H9 (cell line): Measurements from ENCODE around the gene MAP3K10. TPM values are rescaled to one million over a fixed set of nuclear protein-coding genes. Genes with fewer than 3 reads are reported as not detected.

Experiments used
- DNase-seq: peaks from one replicate; pipeline ENCODE4 v3.0.0-alpha.2; 2017
- H2AFZ ChIP-seq: one replicate; pipeline ENCODE4 v1.6.1; 2013; ENCODE audit warnings: mild to moderate bottlenecking, low read length, control low read depth, moderate library complexity
- H2AK5ac ChIP-seq: 2 replicates; pipeline ENCODE4 v1.6.1; 2013; ENCODE audit warnings: low read length, control low read depth, mixed read lengths; ENCODE audit not compliant: insufficient read length
- H2BK120ac ChIP-seq: one replicate; pipeline ENCODE4 v1.6.1; 2013; ENCODE audit warnings: low read depth, mild to moderate bottlenecking, low read length, control low read depth, inconsistent platforms; ENCODE audit not compliant: poor library complexity, severe bottlenecking
- H2BK12ac ChIP-seq: 2 replicates; pipeline ENCODE4 v1.6.1; 2013; ENCODE audit warnings: low read length, control low read depth, mixed read lengths, low read depth; ENCODE audit not compliant: insufficient read length
- H2BK15ac ChIP-seq: 2 replicates; pipeline ENCODE4 v1.6.1; 2013; ENCODE audit warnings: low read depth, low read length, control low read depth
- H2BK20ac ChIP-seq: one replicate; pipeline ENCODE4 v1.6.1; 2013; ENCODE audit warnings: low read depth, mild to moderate bottlenecking, low read length, control low read depth, inconsistent platforms; ENCODE audit not compliant: poor library complexity, severe bottlenecking
- H2BK5ac ChIP-seq: 2 replicates; pipeline ENCODE4 v1.6.1; 2013; ENCODE audit warnings: low read length, control low read depth, mixed read lengths; ENCODE audit not compliant: insufficient read length
- H3K14ac ChIP-seq: 2 replicates; pipeline ENCODE4 v1.6.1; 2013; ENCODE audit warnings: low read length, control low read depth; ENCODE audit not compliant: insufficient read depth
- H3K18ac ChIP-seq: 2 replicates; pipeline ENCODE4 v1.6.1; 2013; ENCODE audit warnings: low read depth, mild to moderate bottlenecking, mixed read lengths, low read length, control low read depth; ENCODE audit not compliant: insufficient read length
- H3K23ac ChIP-seq: 2 replicates; pipeline ENCODE4 v1.6.1; 2013; ENCODE audit warnings: low read length, control low read depth, mixed read lengths, low read depth; ENCODE audit not compliant: insufficient read length
- H3K23me2 ChIP-seq: 2 replicates; pipeline ENCODE4 v1.6.1; 2013; ENCODE audit warnings: low read depth, mild to moderate bottlenecking, mixed read lengths, low read length, control low read depth; ENCODE audit not compliant: insufficient read length, poor library complexity, severe bottlenecking
- H3K27ac ChIP-seq: 2 replicates; pipeline ENCODE4 v1.5.1; 2013; ENCODE audit warnings: low read length, control low read depth, mixed read lengths, low read depth; ENCODE audit not compliant: insufficient read length
- H3K27me3 ChIP-seq: 2 replicates; pipeline ENCODE4 v1.6.1; 2013; ENCODE audit warnings: low read length, control low read depth, inconsistent platforms; ENCODE audit not compliant: insufficient read depth
- H3K4ac ChIP-seq: 2 replicates; pipeline ENCODE4 v1.6.1; 2013; ENCODE audit warnings: low read depth, mild to moderate bottlenecking, control low read depth, inconsistent platforms, low read length, moderate library complexity
- H3K4me1 ChIP-seq: 2 replicates; pipeline ENCODE4 v1.6.1; 2013; ENCODE audit warnings: low read length, control low read depth, inconsistent platforms; ENCODE audit not compliant: insufficient read depth
- H3K4me2 ChIP-seq: 2 replicates; pipeline ENCODE4 v1.6.1; 2013; ENCODE audit warnings: low read length, control low read depth, mixed read lengths; ENCODE audit not compliant: insufficient read length, insufficient read depth
- H3K56ac ChIP-seq: 2 replicates; pipeline ENCODE4 v1.6.1; 2013; ENCODE audit warnings: low read depth, mild to moderate bottlenecking, mixed read lengths, low read length, control low read depth; ENCODE audit not compliant: insufficient read length
- H3K79me1 ChIP-seq: 2 replicates; pipeline ENCODE4 v1.6.1; 2013; ENCODE audit warnings: low read depth, mild to moderate bottlenecking, moderate library complexity, low read length, control low read depth, inconsistent platforms; ENCODE audit not compliant: insufficient read depth, poor library complexity, severe bottlenecking
- H3K79me2 ChIP-seq: 2 replicates; pipeline ENCODE4 v1.6.1; 2013; ENCODE audit warnings: low read length, control low read depth, inconsistent platforms; ENCODE audit not compliant: insufficient read depth
- H3K9ac ChIP-seq: 2 replicates; pipeline ENCODE4 v1.6.1; 2013; ENCODE audit warnings: low read length, control low read depth, mixed read lengths; ENCODE audit not compliant: insufficient read length; ENCODE audit errors: extremely low read depth
- H3K9me3 ChIP-seq: one replicate; pipeline ENCODE4 v1.6.1; 2013; ENCODE audit warnings: low read depth, low read length, inconsistent platforms; ENCODE audit not compliant: control insufficient read depth
- H3T11ph ChIP-seq: one replicate; pipeline ENCODE4 v1.6.1; 2013; ENCODE audit warnings: mild to moderate bottlenecking, low read length, control low read depth, inconsistent platforms
- H4K20me1 ChIP-seq: one replicate; pipeline ENCODE4 v1.6.1; 2013; ENCODE audit not compliant: control insufficient read depth, insufficient read length, insufficient read depth
- H4K5ac ChIP-seq: 2 replicates; pipeline ENCODE4 v1.6.1; 2013; ENCODE audit warnings: low read depth, mild to moderate bottlenecking, mixed read lengths, low read length, control low read depth; ENCODE audit not compliant: insufficient read length
- H4K8ac ChIP-seq: replicated peaks from 2 replicates; pipeline ENCODE4 v1.6.1; 2013; ENCODE audit warnings: low read length, control low read depth, mixed read lengths, low read depth; ENCODE audit not compliant: insufficient read length
- H4K91ac ChIP-seq: 2 replicates; pipeline ENCODE4 v1.6.1; 2013; ENCODE audit warnings: low read depth, mild to moderate bottlenecking, moderate library complexity, mixed read lengths, low read length, control low read depth; ENCODE audit not compliant: insufficient read length
- H3K27ac Mint-ChIP-seq, 3 experiments: 2 replicates in 2 of 3; 3 replicates in 1 of 3; pipeline ENCODE4 v1.8.0; 2020 to 2021; ENCODE audit warnings: mixed read lengths in 3 of 3, mild to moderate bottlenecking in 1 of 3, moderate library complexity in 1 of 3
- H3K27me3 Mint-ChIP-seq: 2 replicates; pipeline ENCODE4 v1.8.0; 2021; ENCODE audit warnings: low read depth, mild to moderate bottlenecking, moderate library complexity, mixed read lengths
- H3K36me3 Mint-ChIP-seq, 3 experiments: 2 replicates in 2 of 3; 3 replicates in 1 of 3; pipeline ENCODE4 v1.8.0; 2020 to 2021; ENCODE audit warnings: low read depth in 3 of 3, mixed read lengths in 3 of 3; ENCODE audit not compliant: insufficient read depth in 1 of 3
- H3K4me1 Mint-ChIP-seq, 2 experiments: 2 replicates each; pipeline ENCODE4 v1.8.0; 2020; ENCODE audit warnings: mixed read lengths in 2 of 2
- H3K4me3 Mint-ChIP-seq, 2 experiments: 2 replicates in 1 of 2; 3 replicates in 1 of 2; pipeline ENCODE4 v1.8.0; 2020 to 2021; ENCODE audit warnings: mild to moderate bottlenecking in 2 of 2, mixed read lengths in 2 of 2, moderate library complexity in 1 of 2
- H3K9me3 Mint-ChIP-seq, 2 experiments: 2 replicates in 1 of 2; 3 replicates in 1 of 2; pipeline ENCODE4 v1.8.0; 2020; ENCODE audit warnings: mild to moderate bottlenecking in 2 of 2, mixed read lengths in 2 of 2, moderate library complexity in 1 of 2
- CTCF ChIP-seq: fragments of 200-600 bp; sonication (generic); conservative IDR thresholded peaks from 3 replicates; pipeline ENCODE4 v1.8.0; 2021; ENCODE audit warnings: antibody characterized with exemption, mild to moderate bottlenecking
- WGBS: extraction: QIAGEN DNeasy Blood & Tissue Kit; methylation state at CpG from one replicate; pipeline ENCODE4 v1.1.7; 2013; ENCODE audit warnings: missing lambda C conversion rate, low lambda C conversion rate, mixed read lengths; ENCODE audit not compliant: insufficient read length; ENCODE audit errors: extremely low coverage; 5-methylcytosine and 5-hydroxymethylcytosine counted together
- total RNA-seq: library from RNA; stranded (reverse); gene quantifications from 2 replicates; pipeline ENCODE4 v1.2.1, GENCODE V29; 2021

Gene MAP3K10
- total RNA-seq, 1 experiment from 2014 or later: 19.0 TPM

DNA sequence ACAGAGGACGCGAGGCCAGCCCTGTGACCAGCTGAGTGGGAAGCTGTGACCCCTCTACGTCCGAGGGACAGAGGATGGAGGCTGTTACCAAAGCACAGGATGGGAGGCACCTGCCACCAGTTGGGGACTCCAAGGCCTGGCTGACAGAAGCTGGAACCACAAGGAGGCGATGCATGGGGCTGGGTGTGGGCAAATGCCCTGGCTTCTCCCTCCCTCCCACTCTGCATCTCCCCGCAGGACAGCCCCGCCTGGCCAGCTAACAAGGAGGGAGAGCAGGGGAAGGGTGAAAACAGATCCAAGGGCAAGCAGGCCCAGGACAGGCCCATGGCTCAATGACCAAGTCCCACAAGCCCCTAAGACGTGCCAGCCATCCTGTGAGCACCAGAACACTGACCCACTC lies 65.3 kb downstream of the MAP3K10 start:
- peaks cover 2% of the 10 kb centered on the region for H4K20me1 ChIP-seq
- H3K23ac ChIP-seq: no peak overlapping the region
- no peak overlapping the region for H2BK12ac ChIP-seq
- H3K56ac ChIP-seq: no peak overlapping the region
- H3K79me2 ChIP-seq: no peaks in the 10 kb centered on the region
- no peak overlapping the region for H3K4me2 ChIP-seq
- H4K8ac ChIP-seq: no peak overlapping the region
- Mint-ChIP-seq H3K4me1 (peaks cover 16 to 19% of the 10 kb centered on the region in 2 experiments), H3K27me3 (no peaks in the 10 kb centered on the region), H3K36me3 (peaks cover 19 to 50% (median 40%) of the 10 kb centered on the region in 3 experiments), H3K9me3 (no peaks in the 10 kb centered on the region), H3K27ac (no peak overlapping the region), H3K4me3 (no peak overlapping the region)
- H3K79me1 ChIP-seq: no peaks in the 10 kb centered on the region
- no peak overlapping the region for H3K4ac ChIP-seq
- H2BK20ac ChIP-seq: no peak overlapping the region
- no peak overlapping the region for H2AFZ ChIP-seq
- no peak overlapping the region for H3K14ac ChIP-seq
- no peak overlapping the region for H2BK5ac ChIP-seq
- H3K4me1 ChIP-seq: peaks cover 2% of the 10 kb centered on the region; the same call in 1 of the 2 replicates
- H3K9ac ChIP-seq: no peak overlapping the region
- no peak for DNase-seq
- no peak overlapping the region for H2AK5ac ChIP-seq
- H3T11ph ChIP-seq: no peak overlapping the region
- no peak overlapping the region for H4K5ac ChIP-seq
- WGBS: no CpG with 5 or more reads among the region's 8 CpGs
- H2BK120ac ChIP-seq: no peak overlapping the region
- no peak for TF ChIP-seq CTCF
- no peak overlapping the region for H3K27ac ChIP-seq
- no peaks in the 10 kb centered on the region for H3K9me3 ChIP-seq
- H2BK15ac ChIP-seq: no peak overlapping the region
- no peak overlapping the region for H4K91ac ChIP-seq
- no peaks in the 10 kb centered on the region for H3K27me3 ChIP-seq
- H3K23me2 ChIP-seq: no peaks in the 10 kb centered on the region
- no peak overlapping the region for H3K18ac ChIP-seq
